Thyroid gland (tissue), 4 donors: ENCODE data around the gene ZDHHC17. TPM values are rescaled to one million over a fixed set of nuclear protein-coding genes. Genes with fewer than 3 reads are reported as not detected.
A peak's percentile ranks its signal among the peaks of the same experiment; 100 is the strongest.

Experiments used
- DNase-seq, 2 donors: peaks; one replicate each; pipeline ENCODE4 v3.0.0-alpha.2; 2019
- H3K27ac ChIP-seq, 3 donors: fragments of 200-600 bp; sonication (generic); 1 replicate in 2 of 3; 2 replicates in 1 of 3; pipeline ENCODE4 v1.5.1; 2016 to 2019; ENCODE audit warnings: mild to moderate bottlenecking in 1 of 3, moderate library complexity in 1 of 3
- H3K27me3 ChIP-seq: fragments of 200-600 bp; sonication (generic); one replicate; pipeline ENCODE4 v1.5.1; 2019
- H3K36me3 ChIP-seq, 2 donors: fragments of 200-600 bp; sonication (generic); one replicate each; pipeline ENCODE4 v1.5.1; 2016 to 2019
- H3K4me1 ChIP-seq, 2 donors: fragments of 200-600 bp; sonication (generic); one replicate each; pipeline ENCODE4 v1.5.1; 2017 to 2019
- H3K4me3 ChIP-seq, 3 donors: fragments of 200-600 bp; sonication (generic); replicated peaks in 1 of 3; 1 replicate in 2 of 3; 2 replicates in 1 of 3; pipeline ENCODE4 v1.5.1; 2016; ENCODE audit warnings: mild to moderate bottlenecking in 1 of 3
- H3K9me3 ChIP-seq: fragments of 200-600 bp; sonication (generic); one replicate; pipeline ENCODE4 v1.5.1; 2017
- POLR2A ChIP-seq, 2 donors: fragments of 450-650 bp; IDR thresholded peaks; one replicate each; pipeline ENCODE4 v1.6.1; 2017; ENCODE audit warnings: antibody characterized with exemption in 2 of 2, mild to moderate bottlenecking in 2 of 2, moderate library complexity in 1 of 2
- WGBS, 2 donors: methylation state at CpG; one replicate each; pipeline ENCODE4 v1.1.5; 2017; 5-methylcytosine and 5-hydroxymethylcytosine counted together
- intact Hi-C: fragments of 100-400 bp; cut with DNase I; formaldehyde crosslinking; loops from one replicate; pipeline ENCODE4 v1.15.1; 2023
- total RNA-seq, 4 donors: library from RNA; depleted of rRNA; stranded (reverse); fragments of >200 nt; gene quantifications; one replicate each; pipeline ENCODE4 v1.2.3, GENCODE V29; 2016
- TF ChIP-seq, protein P1 (sequence below), 6 experiments: fragments of 200-600 bp in 3 of 6; fragments of 450-650 bp in 3 of 6; sonication (generic) in 3 of 6; IDR thresholded peaks; one replicate each; pipeline ENCODE4 v1.5.1; 2016 to 2019; ENCODE audit warnings: antibody characterized with exemption in 6 of 6, mild to moderate bottlenecking in 2 of 6, inconsistent platforms in 1 of 6, moderate library complexity in 1 of 6

The ZDHHC17 gene
- total RNA-seq, 4 donors from 2014 or later: 30.8 to 120 (median 53.4) TPM

DNA sequence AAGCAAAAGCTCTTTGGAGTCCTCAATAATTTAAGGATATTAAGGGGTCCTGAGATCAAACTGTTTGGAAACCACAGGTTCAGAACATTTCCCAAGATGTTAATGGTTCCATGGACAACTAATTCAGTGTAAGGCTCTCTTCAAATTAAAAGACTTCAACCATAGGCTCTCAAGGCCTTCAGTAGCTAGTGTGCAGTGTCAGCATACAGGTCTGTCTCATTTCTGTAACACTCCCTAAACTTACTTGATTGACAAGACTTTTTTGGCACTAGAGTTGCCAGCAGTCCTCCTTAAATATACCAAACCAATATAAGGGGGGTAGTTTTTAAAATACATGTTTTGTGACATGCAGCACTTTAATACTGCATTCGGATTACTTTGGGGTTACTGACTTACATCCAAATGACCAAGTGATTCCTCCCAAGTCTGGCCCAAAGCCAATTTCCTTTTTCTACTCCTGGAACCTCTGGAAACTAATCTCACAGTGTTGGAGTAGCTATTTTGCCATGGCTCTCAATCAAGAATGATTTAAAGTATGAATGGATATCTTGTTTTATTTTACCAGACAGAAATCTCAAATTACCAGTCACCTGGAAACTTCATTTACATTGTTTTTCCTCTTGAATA lies 92.2 kb downstream of the ZDHHC17 start:
- no peak for TF ChIP-seq POLR2A (IDR thresholded peaks at IDR 0.05)
- TF ChIP-seq, protein P1, sequence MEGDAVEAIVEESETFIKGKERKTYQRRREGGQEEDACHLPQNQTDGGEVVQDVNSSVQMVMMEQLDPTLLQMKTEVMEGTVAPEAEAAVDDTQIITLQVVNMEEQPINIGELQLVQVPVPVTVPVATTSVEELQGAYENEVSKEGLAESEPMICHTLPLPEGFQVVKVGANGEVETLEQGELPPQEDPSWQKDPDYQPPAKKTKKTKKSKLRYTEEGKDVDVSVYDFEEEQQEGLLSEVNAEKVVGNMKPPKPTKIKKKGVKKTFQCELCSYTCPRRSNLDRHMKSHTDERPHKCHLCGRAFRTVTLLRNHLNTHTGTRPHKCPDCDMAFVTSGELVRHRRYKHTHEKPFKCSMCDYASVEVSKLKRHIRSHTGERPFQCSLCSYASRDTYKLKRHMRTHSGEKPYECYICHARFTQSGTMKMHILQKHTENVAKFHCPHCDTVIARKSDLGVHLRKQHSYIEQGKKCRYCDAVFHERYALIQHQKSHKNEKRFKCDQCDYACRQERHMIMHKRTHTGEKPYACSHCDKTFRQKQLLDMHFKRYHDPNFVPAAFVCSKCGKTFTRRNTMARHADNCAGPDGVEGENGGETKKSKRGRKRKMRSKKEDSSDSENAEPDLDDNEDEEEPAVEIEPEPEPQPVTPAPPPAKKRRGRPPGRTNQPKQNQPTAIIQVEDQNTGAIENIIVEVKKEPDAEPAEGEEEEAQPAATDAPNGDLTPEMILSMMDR (IDR thresholded peaks at IDR 0.05): no peak
- H3K27ac ChIP-seq: no peak overlapping the region
- H3K27me3 ChIP-seq: no peaks in the 10 kb centered on the region
- no peak for DNase-seq
- intact Hi-C loops: no loop called here
- WGBS, 2 donors: 57 to 69% methylated on average over 1 of the region's 1 CpG
- H3K9me3 ChIP-seq: no peaks in the 10 kb centered on the region
- peaks cover 0 to 11% of the 10 kb centered on the region in 2 donors for H3K4me1 ChIP-seq
- H3K36me3 ChIP-seq: peaks cover 2 to 5% of the 10 kb centered on the region in 2 donors
- no peak overlapping the region for H3K4me3 ChIP-seq

DNA sequence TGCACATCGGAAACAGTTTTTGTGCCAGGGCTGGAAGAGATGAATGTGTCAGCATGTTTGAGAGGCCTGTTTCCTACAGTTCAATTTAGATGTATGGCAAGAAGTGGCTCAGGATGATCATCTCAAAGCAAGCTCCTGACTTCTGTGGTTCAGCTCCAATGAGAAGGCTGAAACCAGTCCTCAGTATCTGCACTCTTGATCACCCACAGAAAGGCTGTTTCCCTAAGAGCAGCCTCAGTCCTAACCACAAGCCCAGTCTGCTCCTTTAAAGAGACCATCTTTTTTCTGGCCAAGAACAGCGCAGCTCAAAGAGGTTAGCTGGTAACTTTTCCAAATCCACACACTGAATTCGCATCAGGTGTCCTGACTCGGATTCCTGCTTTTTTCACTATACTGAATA lies 95.7 kb downstream of the ZDHHC17 start:
- no peak for DNase-seq
- H3K27me3 ChIP-seq: no peaks in the 10 kb centered on the region
- peak overlapping the region; percentile 1 to 74 (median 56) for H3K27ac ChIP-seq
- no peak overlapping the region for H3K4me3 ChIP-seq
- TF ChIP-seq, protein P1 (IDR thresholded peaks at IDR 0.05): no peak
- no peak for TF ChIP-seq POLR2A (IDR thresholded peaks at IDR 0.05)
- peaks cover 0 to 2% of the 10 kb centered on the region in 2 donors for H3K36me3 ChIP-seq
- intact Hi-C loops: no loop called here
- 51 to 64% methylated on average over 4 of the region's 4 CpGs for WGBS, 2 donors
- no peaks in the 10 kb centered on the region for H3K9me3 ChIP-seq
- peaks cover 0 to 11% of the 10 kb centered on the region in 2 donors for H3K4me1 ChIP-seq

DNA sequence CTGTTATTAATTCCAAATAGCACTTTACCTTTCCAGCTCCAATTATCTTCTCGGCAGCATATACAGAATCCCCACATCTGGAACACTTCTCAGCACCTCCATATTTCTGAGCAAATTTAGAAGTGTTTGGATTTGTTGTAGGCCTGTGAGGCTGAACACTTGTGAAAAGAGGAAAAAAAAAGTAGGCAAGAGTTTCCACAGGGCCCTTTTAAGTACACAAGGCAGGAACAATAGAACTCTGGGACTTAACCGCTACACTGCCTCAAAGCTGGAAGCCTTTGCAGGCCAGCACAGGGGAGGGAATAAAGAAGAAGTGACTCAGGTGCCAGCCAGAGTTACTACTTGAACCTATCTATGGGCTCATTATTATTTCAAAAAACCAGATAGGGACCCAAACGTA lies 96.3 kb downstream of the ZDHHC17 start:
- H3K27me3 ChIP-seq: no peaks in the 10 kb centered on the region
- H3K4me3 ChIP-seq: no peak overlapping the region

DNA sequence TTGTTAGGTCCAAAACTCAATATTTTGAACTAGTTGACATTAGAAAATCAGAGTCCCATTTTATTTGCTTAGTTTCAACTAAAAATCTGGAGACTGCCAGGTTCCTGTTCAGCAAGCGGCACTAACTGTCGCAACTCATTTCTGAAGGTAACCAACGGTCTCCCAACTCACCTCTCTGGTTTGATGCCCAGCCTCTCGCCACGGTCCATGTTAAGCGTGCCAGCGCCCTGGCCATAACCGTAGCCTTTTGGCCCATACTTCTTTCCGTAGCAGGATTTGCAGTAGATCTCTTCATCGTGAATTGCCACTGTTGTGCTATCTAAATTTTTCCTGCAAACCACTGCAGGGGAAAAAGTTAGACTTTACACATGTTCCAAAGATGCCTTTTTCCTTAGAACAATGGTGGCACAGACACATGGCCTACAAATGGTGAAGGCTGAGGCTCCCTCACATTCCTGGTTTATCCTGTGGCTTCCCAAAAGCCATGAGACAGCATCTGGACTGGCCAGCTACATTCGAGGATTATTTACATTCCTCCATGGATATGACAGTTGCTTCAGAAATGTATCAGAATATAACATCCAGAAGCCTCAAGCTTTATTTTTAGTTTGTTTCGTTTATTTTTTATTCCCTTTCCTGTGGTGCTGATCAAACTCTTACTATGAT lies 99.2 kb downstream of the ZDHHC17 start:
- no peaks in the 10 kb centered on the region for H3K9me3 ChIP-seq
- H3K27ac ChIP-seq: no peak overlapping the region
- intact Hi-C loops: no loop called here
- H3K4me1 ChIP-seq: peaks cover 10 to 11% of the 10 kb centered on the region in 2 donors
- no peaks in the 10 kb centered on the region for H3K27me3 ChIP-seq
- no peaks in the 10 kb centered on the region for H3K36me3 ChIP-seq
- WGBS, 2 donors: 92 to 94% methylated on average over 12 of the region's 12 CpGs
- DNase-seq: no peak
- no peak for TF ChIP-seq POLR2A (IDR thresholded peaks at IDR 0.05)
- TF ChIP-seq, protein P1 (IDR thresholded peaks at IDR 0.05): no peak
- H3K4me3 ChIP-seq: no peak overlapping the region

More for the DNA sequence above, 96.3 kb downstream of the ZDHHC17 start:
- peaks cover 0 to 2% of the 10 kb centered on the region in 2 donors for H3K36me3 ChIP-seq
- no peaks in the 10 kb centered on the region for H3K9me3 ChIP-seq
- DNase-seq: peak; percentile 17 to 32
- peak overlapping the region; percentile 1 to 74 (median 56) for H3K27ac ChIP-seq
- peaks cover 0 to 11% of the 10 kb centered on the region in 2 donors for H3K4me1 ChIP-seq
- WGBS, 2 donors: 56 to 58% methylated on average over 3 of the region's 3 CpGs
- TF ChIP-seq, protein P1 (IDR thresholded peaks at IDR 0.05): no peak
- no peak for TF ChIP-seq POLR2A (IDR thresholded peaks at IDR 0.05)
- intact Hi-C loops: no loop called here

DNA sequence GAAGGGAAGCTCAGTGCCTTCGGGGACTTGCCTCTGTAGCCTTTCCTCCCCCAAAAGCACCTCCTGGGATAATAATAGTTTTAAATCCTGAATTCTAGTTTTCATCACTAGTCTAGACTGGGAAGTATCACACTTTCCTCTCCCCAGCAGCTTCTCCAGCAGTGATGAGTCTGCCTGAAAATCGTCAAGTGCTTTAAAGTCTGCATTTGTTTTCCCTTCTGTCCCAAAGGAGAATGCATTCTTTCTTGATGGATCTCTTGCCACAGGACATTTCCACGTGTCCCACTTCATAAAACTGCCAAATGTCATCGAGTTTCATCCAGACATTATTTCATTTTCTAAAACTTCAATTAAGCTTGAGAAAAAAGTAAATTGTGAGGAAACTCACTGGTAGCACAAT lies 99.9 kb downstream of the ZDHHC17 start:
- H3K27ac ChIP-seq: no peak overlapping the region
- H3K9me3 ChIP-seq: no peaks in the 10 kb centered on the region
- 61 to 78% methylated on average over 4 of the region's 4 CpGs for WGBS, 2 donors
- H3K27me3 ChIP-seq: no peaks in the 10 kb centered on the region
- intact Hi-C loops: no loop called here
- no peaks in the 10 kb centered on the region for H3K36me3 ChIP-seq
- DNase-seq: no peak
- no peak for TF ChIP-seq POLR2A (IDR thresholded peaks at IDR 0.05)
- TF ChIP-seq, protein P1 (IDR thresholded peaks at IDR 0.05): no peak
- peaks cover 10 to 11% of the 10 kb centered on the region in 2 donors for H3K4me1 ChIP-seq
- no peak overlapping the region for H3K4me3 ChIP-seq
